DOHH2 (cell line): ENCODE results near the gene TRMU.

Experiments used
- CTCF ChIP-seq: fragments of 200-600 bp; sonication (generic); IDR thresholded peaks from one replicate; pipeline ENCODE4 v1.5.1; 2014; ENCODE audit warnings: antibody characterized with exemption, mild to moderate bottlenecking, low read depth, low read length; ENCODE audit not compliant: poor library complexity, severe bottlenecking
- EZH2phosphoT487 ChIP-seq: fragments of 200-600 bp; sonication (generic); IDR thresholded peaks from 2 replicates; pipeline ENCODE4 v1.6.1; 2017; ENCODE audit warnings: borderline replicate concordance, mild to moderate bottlenecking, antibody characterized with exemption, low read length, moderate library complexity, mixed read lengths

GRCh38 chr22:46395145-46395544, 59.6 kb downstream of the TRMU start:
- no peak for TF ChIP-seq CTCF
- TF ChIP-seq EZH2phosphoT487 = no peak
